CMK (cell line): ENCODE data around the gene TCEAL9.
"Not testable (repeated sequence)": the region's sequence is repeated elsewhere in the genome, so short reads cannot be mapped to it uniquely, and the experiment has no call there.

Source experiments
- DNase-seq: peaks from one replicate; pipeline ENCODE4 v3.0.0-alpha.2; 2010; ENCODE audit warnings: low read depth

The TCEAL9 gene

DNA sequence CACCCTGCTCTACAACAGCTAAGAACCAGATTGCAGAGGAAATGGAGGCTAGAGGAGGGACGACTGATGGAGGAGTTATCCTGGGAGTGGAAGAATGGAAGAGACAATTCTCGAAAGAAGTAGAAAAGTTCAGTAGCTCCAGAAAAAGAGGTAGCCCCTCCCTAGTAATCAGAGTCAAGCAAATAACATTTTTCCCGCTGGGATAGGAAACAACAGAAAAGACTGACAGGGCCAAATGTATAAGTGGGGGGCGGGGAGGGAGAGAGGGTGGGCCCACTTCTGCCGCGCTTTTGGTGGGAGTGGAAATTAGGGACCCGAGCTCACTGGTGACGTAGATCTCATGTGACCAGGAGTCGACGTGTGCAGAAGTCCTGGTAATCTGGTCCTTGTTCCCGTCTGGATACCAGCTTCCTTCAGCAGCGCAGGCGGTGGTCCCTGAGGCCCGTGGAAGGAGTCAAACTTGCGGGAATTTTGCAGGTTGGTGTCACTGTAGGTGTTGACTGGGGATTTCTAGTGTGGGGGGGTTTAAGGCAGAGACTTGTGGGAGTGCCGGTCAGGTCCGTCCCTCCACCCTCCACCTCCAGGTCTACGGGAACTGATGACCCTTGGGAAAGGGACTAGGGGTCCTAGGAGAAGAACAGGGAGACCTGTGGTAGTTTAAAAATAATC, at the start of gene TCEAL9:
TCEAL9 (plus strand) TSS at position 377 of the 669 bp plus-strand sequence. CDS start 1,179 bp downstream, outside the sequence.
- DNase-seq = no peak

GRCh38 chrX:103309860-103310554, 46.3 kb upstream of the TCEAL9 start:
- DNase-seq = no peak

- DNase-seq = no peak
These were observed 45.5 kb upstream of the TCEAL9 start, which contains the start of gene BEX2 for GRCh38 chrX:103310555-103311398. Gene BEX2, minus strand, starts transcription at chrX:103310990. Its CDS starts 1,014 bp downstream, at chrX:103309976.

GRCh38 chrX:103311399-103311780, 44.9 kb upstream of the TCEAL9 start:
- no peak for DNase-seq

GRCh38 chrX:103329991-103330390, 26.3 kb upstream of the TCEAL9 start, which contains the start of gene TCEAL7:
Gene TCEAL7, plus strand, starts transcription at chrX:103330239. Its CDS starts 1,165 bp downstream, at chrX:103331404.
- no peak for DNase-seq

DNA sequence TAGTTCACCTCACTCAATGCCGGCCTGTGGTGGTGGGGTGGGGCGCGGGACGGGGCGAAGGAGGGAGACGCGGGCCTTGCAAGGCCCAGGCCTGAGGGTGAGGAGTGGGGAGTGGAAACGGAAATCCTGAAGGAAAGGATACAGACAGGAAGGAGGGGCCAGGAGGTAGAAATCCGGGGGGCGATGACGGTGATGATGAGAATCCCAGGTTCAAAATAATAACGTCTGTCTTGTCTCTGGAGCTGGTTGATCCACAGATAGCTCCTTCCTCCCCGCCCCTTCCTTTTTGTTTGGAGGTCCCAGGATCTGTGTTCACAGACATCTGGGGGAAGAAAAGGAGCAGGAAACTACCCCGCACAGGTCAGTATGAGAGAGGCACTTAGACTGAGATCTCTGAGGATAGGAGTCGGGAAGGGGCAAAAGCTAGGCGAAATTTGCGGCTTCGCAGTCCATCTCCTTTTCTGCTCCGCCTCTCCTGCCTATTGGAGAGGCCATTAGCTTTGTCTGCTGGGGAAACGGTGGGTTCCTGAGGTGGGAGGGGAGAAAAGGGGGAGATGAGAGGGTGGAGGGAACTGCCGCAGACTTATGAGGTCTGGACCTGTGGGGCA, 25.5 kb upstream of the TCEAL9 start:
- DNase-seq = no peak

DNA sequence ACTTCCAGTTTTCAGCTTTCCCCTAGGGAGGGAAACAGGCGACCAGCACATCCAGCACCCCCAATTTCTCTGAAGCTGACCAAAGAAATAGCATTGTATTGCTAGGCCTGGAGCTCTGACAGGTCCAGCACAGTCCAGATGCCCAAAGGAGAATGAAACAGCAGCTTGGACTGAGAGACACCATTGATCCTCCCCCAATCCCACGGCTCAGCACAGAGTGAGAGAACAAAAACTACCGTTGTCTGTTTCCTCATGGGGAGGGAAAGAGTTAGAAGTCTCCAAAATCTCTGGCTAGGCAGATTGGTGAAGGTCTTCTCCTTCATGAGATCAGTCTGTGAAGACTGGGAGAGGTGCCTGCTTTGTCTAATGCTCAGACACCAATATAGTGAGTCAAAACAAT, 17.6 kb upstream of the TCEAL9 start:
- DNase-seq = no peak

- no peak for DNase-seq
These were observed 13.2 kb upstream of the TCEAL9 start for GRCh38 chrX:103343105-103343504.

GRCh38 chrX:103344606-103345005, 11.7 kb upstream of the TCEAL9 start:
- DNase-seq = no peak

GRCh38 chrX:103347682-103348397, 8.5 kb upstream of the TCEAL9 start:
- DNase-seq = no peak

- no peak for DNase-seq
These were observed 552 bp downstream of the TCEAL9 start for GRCh38 chrX:103356858-103357257.

DNA sequence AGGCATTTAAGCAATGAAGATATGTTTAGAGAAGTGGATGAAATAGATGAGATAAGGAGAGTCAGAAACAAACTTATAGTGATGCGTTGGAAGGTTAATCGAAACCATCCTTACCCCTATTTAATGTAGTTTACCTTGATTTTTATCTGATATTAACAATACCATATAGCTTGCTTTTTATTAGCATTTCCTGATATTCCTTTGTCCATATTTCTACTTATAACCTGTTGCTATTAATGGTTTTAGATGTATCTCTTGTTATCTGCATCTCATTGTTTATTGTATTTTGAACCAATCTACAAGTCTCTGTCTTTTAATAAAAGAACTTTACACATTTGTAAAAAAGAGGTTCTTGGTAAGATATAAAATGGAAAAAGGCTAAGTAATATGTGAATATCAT, 1.6 kb downstream of the TCEAL9 start:
- DNase-seq = no peak

DNA sequence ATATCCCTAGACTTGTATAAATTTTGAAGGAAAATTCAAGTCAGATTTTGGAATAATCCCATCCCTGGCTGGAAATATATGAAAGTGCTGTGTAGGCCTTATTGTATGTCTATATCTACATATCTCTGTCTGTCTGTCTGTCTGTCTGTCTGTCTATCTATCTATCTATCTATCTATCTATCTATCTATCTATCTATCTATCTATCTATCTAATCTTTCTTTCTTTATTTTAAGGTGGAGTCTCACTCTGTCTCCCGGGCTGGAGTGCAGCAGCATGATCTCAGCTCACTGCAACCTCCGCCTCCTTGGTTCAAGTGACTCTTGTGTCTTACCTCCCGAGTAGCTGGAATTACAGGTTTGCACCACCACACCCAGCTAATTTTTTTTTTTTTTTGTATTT, 3.3 kb downstream of the TCEAL9 start:
- not testable (repeated sequence) for DNase-seq

- peak; percentile 37 for DNase-seq
These were observed 3.8 kb downstream of the TCEAL9 start for GRCh38 chrX:103360092-103360491.

DNA sequence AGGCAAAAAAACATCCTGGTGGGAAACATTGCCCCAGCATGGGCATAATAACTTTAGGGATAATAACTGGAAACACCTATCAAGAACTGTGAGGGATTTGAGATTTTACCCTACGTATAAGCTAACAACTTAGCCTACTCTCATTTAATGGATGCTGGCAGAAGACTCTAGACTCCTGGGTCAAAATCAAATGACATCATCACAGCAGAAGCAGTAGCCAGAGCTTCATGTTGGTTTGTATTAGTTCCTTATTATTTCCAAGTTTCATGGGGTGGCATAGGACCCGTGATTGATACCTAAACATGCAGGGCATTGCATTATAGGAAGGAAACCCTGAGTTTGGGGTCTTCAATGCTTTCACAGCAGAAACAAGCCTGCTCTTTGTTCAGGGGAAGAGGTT, 4.6 kb downstream of the TCEAL9 start:
- DNase-seq = no peak

DNA sequence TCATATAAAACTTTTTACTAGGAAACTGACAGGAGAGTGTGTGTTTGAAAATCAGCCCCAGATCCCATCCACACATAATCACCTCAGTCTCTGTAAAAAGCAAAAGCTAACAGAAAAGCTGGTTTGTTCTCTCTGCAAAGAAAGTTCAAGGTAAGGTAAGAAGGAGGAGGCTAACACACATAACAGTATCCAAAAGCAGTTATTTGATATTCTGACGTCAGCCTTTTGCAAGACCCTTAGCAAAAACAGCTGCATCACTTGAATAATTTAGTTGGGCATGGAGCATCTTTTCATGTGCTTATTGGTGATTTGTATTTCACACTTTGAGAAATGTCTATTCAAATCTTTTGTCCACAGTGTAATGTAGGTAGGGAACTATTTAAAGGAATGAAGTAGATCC, 5.5 kb downstream of the TCEAL9 start:
- DNase-seq = no peak

GRCh38 chrX:103362474-103362873, 6.2 kb downstream of the TCEAL9 start:
- DNase-seq = no peak

DNA sequence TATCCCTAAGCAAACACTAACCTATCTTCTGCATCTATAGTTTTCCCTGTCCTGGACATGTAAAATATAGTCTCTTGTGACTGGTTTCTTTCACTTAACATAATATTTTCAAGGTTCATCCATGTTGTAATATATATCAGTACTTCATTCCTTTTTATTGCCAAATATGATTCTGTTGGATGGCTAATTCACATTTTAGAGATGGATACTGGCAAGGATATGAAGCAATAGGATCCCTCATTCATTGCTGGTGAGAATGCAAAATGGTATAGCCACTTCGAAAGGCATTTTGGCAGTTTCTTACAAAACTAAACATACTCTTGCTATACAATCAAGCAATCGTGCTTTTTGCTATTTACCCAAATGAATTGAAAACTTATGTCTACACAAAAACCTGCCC, 6.7 kb downstream of the TCEAL9 start:
- DNase-seq = no peak

GRCh38 chrX:103367502-103367901, 11.2 kb downstream of the TCEAL9 start:
- DNase-seq = no peak

DNA sequence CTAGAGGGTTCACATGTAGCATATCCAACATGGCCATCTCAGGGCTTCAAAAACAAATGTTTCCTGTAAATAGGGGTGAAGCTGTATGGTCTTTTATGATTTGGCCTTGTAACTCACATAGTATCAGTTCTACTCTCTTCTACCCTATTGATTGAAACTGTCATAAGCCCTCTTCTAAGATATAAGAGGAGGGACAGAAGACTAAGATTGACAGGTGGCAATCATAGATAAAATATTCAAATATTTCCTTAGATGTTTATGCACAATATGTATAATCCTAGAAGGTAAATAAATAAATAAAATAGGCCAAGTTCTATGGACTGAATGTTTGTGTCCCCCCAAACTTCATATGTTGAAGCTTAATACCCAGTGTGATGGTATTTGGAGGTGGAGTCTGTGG, 13.2 kb downstream of the TCEAL9 start:
- DNase-seq = no peak

GRCh38 chrX:103372886-103373285, 16.6 kb downstream of the TCEAL9 start:
- no peak for DNase-seq

- no peak for DNase-seq
These were observed 17.3 kb downstream of the TCEAL9 start for GRCh38 chrX:103373581-103373980.
